ENCODE results near the gene DLX2. TPM values are rescaled to one million over a fixed set of nuclear protein-coding genes. Genes with fewer than 3 reads are reported as not detected.
A peak's percentile ranks its signal among the peaks of the same experiment; 100 is the strongest.

DLX2 gene
- total and polyA plus RNA-seq, 10 of the 15 experiments (the other 5 are each of a cell fraction or from before 2014, with no cell fraction given): 0.03 TPM; not detected in 9

- H2AFZ ChIP-seq (ENCODE audit: control insufficient read depth, low read depth, low read length): peak overlapping the region; percentile 76
- H3K4me2 ChIP-seq (ENCODE audit: control insufficient read depth, insufficient read depth): peak overlapping the region; percentile 88
- peak; percentile 39 for DNase-seq (ENCODE audit: low read depth, low spot score)
- intact Hi-C loops (cut with micrococcal nuclease; ENCODE audit: unreplicated experiment) (loop anchor here (1.0 to 10.0 kb wide), 6 partner anchors 106 to 529 kb away; partner anchors contain the start of gene METAP1D), in situ Hi-C loops (cut with MboI) (loop anchor here (10.0 to 25.0 kb wide), 3 partner anchors 291 to 1129 kb away; no protein-coding TSS in a partner anchor)
- H3K9ac ChIP-seq (ENCODE audit: control insufficient read depth, insufficient read depth, low read length): no peak overlapping the region
- H3K27ac ChIP-seq (ENCODE audit: control insufficient read depth, insufficient read depth): no peak overlapping the region
- ATAC-seq: peak; percentile 73
- no peaks in the 10 kb centered on the region for H3K79me2 ChIP-seq (ENCODE audit: control insufficient read depth, insufficient read depth, low read length)
- WGBS (ENCODE audit: insufficient coverage, insufficient replicate concordance, low lambda C conversion rate, missing lambda C conversion rate): 2% methylated on average over 25 of the region's 25 CpGs
- no peaks in the 10 kb centered on the region for H4K20me1 ChIP-seq (ENCODE audit: control insufficient read depth, insufficient read depth)
- ChIA-PET SMC1A (ENCODE audit: uncharacterized antibody, unreplicated experiment) (interaction anchor here (0.7 to 7.0 kb wide), 14 partner anchors 9 to 1173 kb away, joined by 3 to 111 read pairs (median 4); no protein-coding TSS in a partner anchor), CTCF (interaction anchor here (0.7 to 9.9 kb wide), 33 partner anchors 11 to 530 kb away, joined by 3 to 212 read pairs (median 3); partner anchors contain the start of genes HAT1 and METAP1D), RAD21 (ENCODE audit: unreplicated experiment) (interaction anchor here (0.6 to 3.1 kb wide), 14 partner anchors 24 to 1174 kb away, joined by 3 to 18 read pairs (median 3); partner anchors contain the start of genes HAT1 and SLC25A12), POLR2A (interaction anchor here (0.8 to 1.0 kb wide), 2 partner anchors 400 kb away, joined by 4 to 5 read pairs; no protein-coding TSS in a partner anchor)
- H3K27me3 ChIP-seq (replicated peaks in 1 of 2; ENCODE audit: control insufficient read depth in 2 of 2, insufficient read depth in 2 of 2, low read length in 1 of 2): peaks cover 24 to 34% of the 10 kb centered on the region in 2 experiments
- no TSS peak for BruUV-seq (replicated peaks)
- peaks cover 23% of the 10 kb centered on the region for H3K4me1 ChIP-seq (ENCODE audit: control insufficient read depth, insufficient read depth, low read length)
- no peaks in the 10 kb centered on the region for H3K36me3 ChIP-seq (ENCODE audit: control insufficient read depth in 2 of 2, insufficient read depth in 2 of 2, low read length in 1 of 2)
- no peak overlapping the region for H3K4me3 ChIP-seq
- no peaks in the 10 kb centered on the region for H3K9me3 ChIP-seq (replicated peaks; ENCODE audit: control insufficient read depth, insufficient read depth, low read length)
- peak; percentile 62 for FAIRE-seq
- TF ChIP-seq, protein P1, sequence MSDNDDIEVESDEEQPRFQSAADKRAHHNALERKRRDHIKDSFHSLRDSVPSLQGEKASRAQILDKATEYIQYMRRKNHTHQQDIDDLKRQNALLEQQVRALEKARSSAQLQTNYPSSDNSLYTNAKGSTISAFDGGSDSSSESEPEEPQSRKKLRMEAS (IDR thresholded peaks at IDR 0.05; ENCODE audit: low read depth, low read length): no peak
- TF ChIP-seq ZSCAN29 (IDR thresholded peaks at IDR 0.05): no peak
- peak; percentile 47; the same call in 1 of the 2 replicates for TF ChIP-seq SMARCA5 (IDR thresholded peaks at IDR 0.05)
- TF ChIP-seq YY1 (IDR thresholded peaks at IDR 0.05; ENCODE audit: low read depth, low read length): peak; percentile 75
- no peak for TF ChIP-seq CEBPZ (IDR thresholded peaks at IDR 0.05; ENCODE audit: low read depth, low read length)
- no peak for TF ChIP-seq RAD51 (IDR thresholded peaks at IDR 0.05)
- no peak for TF ChIP-seq POLR2AphosphoS5 (IDR thresholded peaks at IDR 0.05; ENCODE audit: low read length)
- 0 out of 3 replicates have a peak, but pooled peaks have one; percentile 16 for TF ChIP-seq POU2F2 (IDR thresholded peaks at IDR 0.05; ENCODE audit: borderline replicate concordance, low read depth, low read length)
- 0 out of 2 replicates have a peak, but pooled peaks have one; percentile 17 for TF ChIP-seq IRF4 (IDR thresholded peaks at IDR 0.05; ENCODE audit: low read depth, low read length)
- peak in 1 of 2 experiments; percentile 21; a peak in 1 of 3 replicates for TF ChIP-seq EGR1 (IDR thresholded peaks at IDR 0.05; ENCODE audit: borderline replicate concordance in 1 of 2, low read depth in 2 of 2, low read length in 2 of 2)
- no peak for TF ChIP-seq SUPT20H (IDR thresholded peaks at IDR 0.05; ENCODE audit: borderline replicate concordance, control insufficient read depth, low read depth, low read length)
- no peak for TF ChIP-seq DPF2 (IDR thresholded peaks at IDR 0.05)
- TF ChIP-seq, protein P2, sequence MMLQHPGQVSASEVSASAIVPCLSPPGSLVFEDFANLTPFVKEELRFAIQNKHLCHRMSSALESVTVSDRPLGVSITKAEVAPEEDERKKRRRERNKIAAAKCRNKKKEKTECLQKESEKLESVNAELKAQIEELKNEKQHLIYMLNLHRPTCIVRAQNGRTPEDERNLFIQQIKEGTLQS (IDR thresholded peaks at IDR 0.05; ENCODE audit: borderline replicate concordance, extremely low read depth, low read depth, low read length): no peak
- peak; percentile 94 for TF ChIP-seq RAD21 (IDR thresholded peaks at IDR 0.05; ENCODE audit: insufficient read depth, low read depth, low read length)
- TF ChIP-seq SMC3 (IDR thresholded peaks at IDR 0.05; ENCODE audit: borderline replicate concordance, low read length): peak; percentile 97
Observed at GRCh38 chr2:172103471-172104272, 972 bp upstream of the DLX2 start.
